Measurements from ENCODE around the gene SMIM24. TPM values are rescaled to one million over a fixed set of nuclear protein-coding genes. Genes with fewer than 3 reads are reported as not detected.

The SMIM24 gene
- total and polyA plus RNA-seq, 2 experiments from 2014 or later = 5.0 to 21.5 TPM

DNA sequence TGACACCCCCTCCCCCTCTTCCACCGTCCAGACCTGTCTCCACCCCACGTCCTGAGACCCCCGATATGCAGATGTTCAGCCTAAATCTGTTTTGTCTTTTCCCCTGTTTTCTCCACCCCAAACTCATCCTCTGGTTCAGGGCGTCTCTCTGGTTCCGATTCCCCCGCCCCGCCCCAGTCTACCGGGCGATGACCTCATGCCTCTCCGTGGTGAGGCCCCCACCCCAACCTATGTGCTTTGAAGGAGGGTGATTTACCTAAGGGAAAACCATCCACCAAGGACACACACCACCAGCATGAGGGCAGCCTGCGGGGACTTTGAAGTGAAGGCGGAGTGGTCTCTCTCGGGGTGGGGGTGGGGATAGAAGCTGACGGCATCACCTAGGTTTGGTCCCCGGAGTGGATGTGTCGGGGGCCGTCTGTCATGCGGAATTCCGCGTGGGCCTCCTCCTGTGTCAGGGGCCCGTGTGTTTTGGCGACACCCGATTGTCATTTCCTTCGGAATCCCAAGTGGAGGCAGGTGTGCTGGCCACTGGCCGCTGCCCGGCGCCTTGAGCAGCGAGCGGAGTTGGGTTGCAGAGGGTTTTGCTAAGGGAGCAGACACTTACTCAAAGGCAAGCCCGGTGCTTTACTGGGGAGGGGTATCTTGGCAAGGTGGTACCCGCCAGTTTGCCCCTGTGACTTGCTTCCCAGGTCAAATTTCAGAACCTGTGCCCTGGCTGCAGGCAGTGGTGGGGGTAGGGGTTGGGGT lies 27.2 kb upstream of the SMIM24 start:
- ATAC-seq = peak; percentile 33
- H2AFZ ChIP-seq = peak overlapping the region; percentile 43; the same call in 1 of the 2 replicates
- peak overlapping the region; percentile 86 for H3K4me3 ChIP-seq
- H3K4me1 Mint-ChIP-seq = peaks cover 12% of the 10 kb centered on the region
- no peaks in the 10 kb centered on the region for H3K27me3 ChIP-seq (ENCODE audit: insufficient read depth)
- H3K4me2 ChIP-seq = peak overlapping the region; percentile 97
- H3K4me3 Mint-ChIP-seq = peak overlapping the region; percentile 82
- H3K79me2 ChIP-seq (replicated peaks; ENCODE audit: insufficient read depth) = peaks cover 36% of the 10 kb centered on the region
- peak; percentile 73 for DNase-seq (ENCODE audit: low spot score)
- no peak for TF ChIP-seq CTCF (conservative IDR thresholded peaks at IDR 0.05; ENCODE audit: low read depth in 2 of 2)
- TF ChIP-seq, protein P1, sequence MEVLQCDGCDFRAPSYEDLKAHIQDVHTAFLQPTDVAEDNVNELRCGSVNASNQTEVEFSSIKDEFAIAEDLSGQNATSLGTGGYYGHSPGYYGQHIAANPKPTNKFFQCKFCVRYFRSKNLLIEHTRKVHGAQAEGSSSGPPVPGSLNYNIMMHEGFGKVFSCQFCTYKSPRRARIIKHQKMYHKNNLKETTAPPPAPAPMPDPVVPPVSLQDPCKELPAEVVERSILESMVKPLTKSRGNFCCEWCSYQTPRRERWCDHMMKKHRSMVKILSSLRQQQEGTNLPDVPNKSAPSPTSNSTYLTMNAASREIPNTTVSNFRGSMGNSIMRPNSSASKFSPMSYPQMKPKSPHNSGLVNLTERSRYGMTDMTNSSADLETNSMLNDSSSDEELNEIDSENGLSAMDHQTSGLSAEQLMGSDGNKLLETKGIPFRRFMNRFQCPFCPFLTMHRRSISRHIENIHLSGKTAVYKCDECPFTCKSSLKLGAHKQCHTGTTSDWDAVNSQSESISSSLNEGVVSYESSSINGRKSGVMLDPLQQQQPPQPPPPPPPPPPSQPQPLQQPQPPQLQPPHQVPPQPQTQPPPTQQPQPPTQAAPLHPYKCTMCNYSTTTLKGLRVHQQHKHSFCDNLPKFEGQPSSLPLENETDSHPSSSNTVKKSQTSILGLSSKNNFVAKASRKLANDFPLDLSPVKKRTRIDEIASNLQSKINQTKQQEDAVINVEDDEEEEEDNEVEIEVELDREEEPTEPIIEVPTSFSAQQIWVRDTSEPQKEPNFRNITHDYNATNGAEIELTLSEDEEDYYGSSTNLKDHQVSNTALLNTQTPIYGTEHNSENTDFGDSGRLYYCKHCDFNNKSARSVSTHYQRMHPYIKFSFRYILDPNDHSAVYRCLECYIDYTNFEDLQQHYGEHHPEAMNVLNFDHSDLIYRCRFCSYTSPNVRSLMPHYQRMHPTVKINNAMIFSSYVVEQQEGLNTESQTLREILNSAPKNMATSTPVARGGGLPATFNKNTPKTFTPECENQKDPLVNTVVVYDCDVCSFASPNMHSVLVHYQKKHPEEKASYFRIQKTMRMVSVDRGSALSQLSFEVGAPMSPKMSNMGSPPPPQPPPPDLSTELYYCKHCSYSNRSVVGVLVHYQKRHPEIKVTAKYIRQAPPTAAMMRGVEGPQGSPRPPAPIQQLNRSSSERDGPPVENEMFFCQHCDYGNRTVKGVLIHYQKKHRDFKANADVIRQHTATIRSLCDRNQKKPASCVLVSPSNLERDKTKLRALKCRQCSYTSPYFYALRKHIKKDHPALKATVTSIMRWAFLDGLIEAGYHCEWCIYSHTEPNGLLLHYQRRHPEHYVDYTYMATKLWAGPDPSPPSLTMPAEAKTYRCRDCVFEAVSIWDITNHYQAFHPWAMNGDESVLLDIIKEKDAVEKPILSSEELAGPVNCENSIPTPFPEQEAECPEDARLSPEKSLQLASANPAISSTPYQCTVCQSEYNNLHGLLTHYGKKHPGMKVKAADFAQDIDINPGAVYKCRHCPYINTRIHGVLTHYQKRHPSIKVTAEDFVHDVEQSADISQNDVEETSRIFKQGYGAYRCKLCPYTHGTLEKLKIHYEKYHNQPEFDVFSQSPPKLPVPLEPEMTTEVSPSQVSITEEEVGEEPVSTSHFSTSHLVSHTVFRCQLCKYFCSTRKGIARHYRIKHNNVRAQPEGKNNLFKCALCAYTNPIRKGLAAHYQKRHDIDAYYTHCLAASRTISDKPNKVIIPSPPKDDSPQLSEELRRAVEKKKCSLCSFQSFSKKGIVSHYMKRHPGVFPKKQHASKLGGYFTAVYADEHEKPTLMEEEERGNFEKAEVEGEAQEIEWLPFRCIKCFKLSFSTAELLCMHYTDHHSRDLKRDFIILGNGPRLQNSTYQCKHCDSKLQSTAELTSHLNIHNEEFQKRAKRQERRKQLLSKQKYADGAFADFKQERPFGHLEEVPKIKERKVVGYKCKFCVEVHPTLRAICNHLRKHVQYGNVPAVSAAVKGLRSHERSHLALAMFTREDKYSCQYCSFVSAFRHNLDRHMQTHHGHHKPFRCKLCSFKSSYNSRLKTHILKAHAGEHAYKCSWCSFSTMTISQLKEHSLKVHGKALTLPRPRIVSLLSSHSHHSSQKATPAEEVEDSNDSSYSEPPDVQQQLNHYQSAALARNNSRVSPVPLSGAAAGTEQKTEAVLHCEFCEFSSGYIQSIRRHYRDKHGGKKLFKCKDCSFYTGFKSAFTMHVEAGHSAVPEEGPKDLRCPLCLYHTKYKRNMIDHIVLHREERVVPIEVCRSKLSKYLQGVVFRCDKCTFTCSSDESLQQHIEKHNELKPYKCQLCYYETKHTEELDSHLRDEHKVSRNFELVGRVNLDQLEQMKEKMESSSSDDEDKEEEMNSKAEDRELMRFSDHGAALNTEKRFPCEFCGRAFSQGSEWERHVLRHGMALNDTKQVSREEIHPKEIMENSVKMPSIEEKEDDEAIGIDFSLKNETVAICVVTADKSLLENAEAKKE (CRISPR knock-in tag; IDR thresholded peaks at IDR 0.05) = no peak
- no peak for TF ChIP-seq ZNF331 (CRISPR knock-in tag; IDR thresholded peaks at IDR 0.05; ENCODE audit: low read depth)
- TF ChIP-seq STAT1 (IDR thresholded peaks at IDR 0.05; ENCODE audit: unreplicated experiment) = no peak
- no peak for TF ChIP-seq JUNB (IDR thresholded peaks at IDR 0.05; ENCODE audit: unreplicated experiment)
- no peak for TF ChIP-seq POLR2AphosphoS5 (IDR thresholded peaks at IDR 0.05; ENCODE audit: low read depth)
- TF ChIP-seq NANOG (IDR thresholded peaks at IDR 0.05; ENCODE audit: borderline replicate concordance) = no peak
- TF ChIP-seq EZH2phosphoT487 (IDR thresholded peaks at IDR 0.05; ENCODE audit: unreplicated experiment) = no peak
- TF ChIP-seq ZNF114 (CRISPR knock-in tag; IDR thresholded peaks at IDR 0.05) = no peak
- no peak for TF ChIP-seq CREB1 (CRISPR knock-in tag; IDR thresholded peaks at IDR 0.05; ENCODE audit: low read depth)
- TF ChIP-seq EZH2 (IDR thresholded peaks at IDR 0.05; ENCODE audit: low read depth, unreplicated experiment) = no peak
- TF ChIP-seq, protein P2, sequence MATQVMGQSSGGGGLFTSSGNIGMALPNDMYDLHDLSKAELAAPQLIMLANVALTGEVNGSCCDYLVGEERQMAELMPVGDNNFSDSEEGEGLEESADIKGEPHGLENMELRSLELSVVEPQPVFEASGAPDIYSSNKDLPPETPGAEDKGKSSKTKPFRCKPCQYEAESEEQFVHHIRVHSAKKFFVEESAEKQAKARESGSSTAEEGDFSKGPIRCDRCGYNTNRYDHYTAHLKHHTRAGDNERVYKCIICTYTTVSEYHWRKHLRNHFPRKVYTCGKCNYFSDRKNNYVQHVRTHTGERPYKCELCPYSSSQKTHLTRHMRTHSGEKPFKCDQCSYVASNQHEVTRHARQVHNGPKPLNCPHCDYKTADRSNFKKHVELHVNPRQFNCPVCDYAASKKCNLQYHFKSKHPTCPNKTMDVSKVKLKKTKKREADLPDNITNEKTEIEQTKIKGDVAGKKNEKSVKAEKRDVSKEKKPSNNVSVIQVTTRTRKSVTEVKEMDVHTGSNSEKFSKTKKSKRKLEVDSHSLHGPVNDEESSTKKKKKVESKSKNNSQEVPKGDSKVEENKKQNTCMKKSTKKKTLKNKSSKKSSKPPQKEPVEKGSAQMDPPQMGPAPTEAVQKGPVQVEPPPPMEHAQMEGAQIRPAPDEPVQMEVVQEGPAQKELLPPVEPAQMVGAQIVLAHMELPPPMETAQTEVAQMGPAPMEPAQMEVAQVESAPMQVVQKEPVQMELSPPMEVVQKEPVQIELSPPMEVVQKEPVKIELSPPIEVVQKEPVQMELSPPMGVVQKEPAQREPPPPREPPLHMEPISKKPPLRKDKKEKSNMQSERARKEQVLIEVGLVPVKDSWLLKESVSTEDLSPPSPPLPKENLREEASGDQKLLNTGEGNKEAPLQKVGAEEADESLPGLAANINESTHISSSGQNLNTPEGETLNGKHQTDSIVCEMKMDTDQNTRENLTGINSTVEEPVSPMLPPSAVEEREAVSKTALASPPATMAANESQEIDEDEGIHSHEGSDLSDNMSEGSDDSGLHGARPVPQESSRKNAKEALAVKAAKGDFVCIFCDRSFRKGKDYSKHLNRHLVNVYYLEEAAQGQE (IDR thresholded peaks at IDR 0.05; ENCODE audit: unreplicated experiment) = no peak
- TF ChIP-seq, protein P3, sequence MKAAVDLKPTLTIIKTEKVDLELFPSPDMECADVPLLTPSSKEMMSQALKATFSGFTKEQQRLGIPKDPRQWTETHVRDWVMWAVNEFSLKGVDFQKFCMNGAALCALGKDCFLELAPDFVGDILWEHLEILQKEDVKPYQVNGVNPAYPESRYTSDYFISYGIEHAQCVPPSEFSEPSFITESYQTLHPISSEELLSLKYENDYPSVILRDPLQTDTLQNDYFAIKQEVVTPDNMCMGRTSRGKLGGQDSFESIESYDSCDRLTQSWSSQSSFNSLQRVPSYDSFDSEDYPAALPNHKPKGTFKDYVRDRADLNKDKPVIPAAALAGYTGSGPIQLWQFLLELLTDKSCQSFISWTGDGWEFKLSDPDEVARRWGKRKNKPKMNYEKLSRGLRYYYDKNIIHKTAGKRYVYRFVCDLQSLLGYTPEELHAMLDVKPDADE (IDR thresholded peaks at IDR 0.05) = no peak
- peaks cover 27% of the 10 kb centered on the region for H3K27me3 Mint-ChIP-seq (ENCODE audit: insufficient read depth, low read depth, poor library complexity)
- no peaks in the 10 kb centered on the region for H3F3A ChIP-seq (replicated peaks; ENCODE audit: low read depth)
- no peak overlapping the region for H3K27ac Mint-ChIP-seq
- H3K36me3 ChIP-seq (ENCODE audit: insufficient read depth) = no peaks in the 10 kb centered on the region
- no peak overlapping the region for H3K27ac ChIP-seq (ENCODE audit: low read depth)
- H4K20me1 ChIP-seq (replicated peaks; ENCODE audit: insufficient read depth) = peaks cover 7% of the 10 kb centered on the region; the same call in 1 of the 2 replicates
- peaks cover 11% of the 10 kb centered on the region; the same call in 2 of the 3 replicates for H3K36me3 Mint-ChIP-seq (ENCODE audit: low read depth)
- H3K4me1 ChIP-seq (ENCODE audit: insufficient read depth) = peaks cover 15% of the 10 kb centered on the region
- no peaks in the 10 kb centered on the region for H3K9me3 Mint-ChIP-seq
- no peaks in the 10 kb centered on the region for H3K9me2 ChIP-seq (ENCODE audit: insufficient read depth)

All from GM23338 (cell line).